DOHH2 (cell line): ENCODE data around the gene COBLL1.

Experiments used
- EZH2phosphoT487 ChIP-seq: fragments of 200-600 bp; sonication (generic); IDR thresholded peaks from 2 replicates; pipeline ENCODE4 v1.6.1; 2017; ENCODE audit warnings: borderline replicate concordance, mild to moderate bottlenecking, antibody characterized with exemption, low read length, moderate library complexity, mixed read lengths
- TF ChIP-seq, protein P1 (sequence below): fragments of 200-600 bp; sonication (generic); IDR thresholded peaks from one replicate; pipeline ENCODE4 v1.5.1; 2014; ENCODE audit warnings: antibody characterized with exemption, mild to moderate bottlenecking, low read depth, low read length; ENCODE audit not compliant: poor library complexity, severe bottlenecking

DNA sequence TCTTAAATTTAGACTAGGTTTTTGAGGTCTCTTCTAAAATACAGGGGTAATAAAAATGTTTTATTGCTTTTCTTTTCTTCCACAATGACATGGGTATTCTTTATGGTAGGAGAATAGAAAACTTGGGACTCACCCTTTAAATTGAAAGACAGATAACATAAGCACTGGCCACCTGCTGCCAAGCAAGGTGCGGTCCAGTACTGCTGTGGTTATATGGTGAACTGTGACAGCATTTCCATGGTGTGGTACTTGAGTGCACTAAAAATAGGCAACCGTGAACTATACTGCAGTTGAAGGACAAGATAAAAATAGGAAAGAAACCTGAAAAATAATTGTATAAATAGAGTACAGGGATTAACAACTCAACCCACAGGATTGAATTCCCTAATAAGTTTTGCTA, 165.9 kb downstream of the COBLL1 start:
- TF ChIP-seq, protein P1, sequence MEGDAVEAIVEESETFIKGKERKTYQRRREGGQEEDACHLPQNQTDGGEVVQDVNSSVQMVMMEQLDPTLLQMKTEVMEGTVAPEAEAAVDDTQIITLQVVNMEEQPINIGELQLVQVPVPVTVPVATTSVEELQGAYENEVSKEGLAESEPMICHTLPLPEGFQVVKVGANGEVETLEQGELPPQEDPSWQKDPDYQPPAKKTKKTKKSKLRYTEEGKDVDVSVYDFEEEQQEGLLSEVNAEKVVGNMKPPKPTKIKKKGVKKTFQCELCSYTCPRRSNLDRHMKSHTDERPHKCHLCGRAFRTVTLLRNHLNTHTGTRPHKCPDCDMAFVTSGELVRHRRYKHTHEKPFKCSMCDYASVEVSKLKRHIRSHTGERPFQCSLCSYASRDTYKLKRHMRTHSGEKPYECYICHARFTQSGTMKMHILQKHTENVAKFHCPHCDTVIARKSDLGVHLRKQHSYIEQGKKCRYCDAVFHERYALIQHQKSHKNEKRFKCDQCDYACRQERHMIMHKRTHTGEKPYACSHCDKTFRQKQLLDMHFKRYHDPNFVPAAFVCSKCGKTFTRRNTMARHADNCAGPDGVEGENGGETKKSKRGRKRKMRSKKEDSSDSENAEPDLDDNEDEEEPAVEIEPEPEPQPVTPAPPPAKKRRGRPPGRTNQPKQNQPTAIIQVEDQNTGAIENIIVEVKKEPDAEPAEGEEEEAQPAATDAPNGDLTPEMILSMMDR = no peak
- TF ChIP-seq EZH2phosphoT487 = no peak
